PC-3 (cell line): ENCODE data around the gene FRMPD4.

Experiments used
- CTCF ChIP-seq: fragments of 300-600 bp; sonication (generic); conservative IDR thresholded peaks from 2 replicates; pipeline ENCODE4 v1.5.1; 2017; ENCODE audit warnings: antibody characterized with exemption, low read depth, mild to moderate bottlenecking, low read length
- EZH2 ChIP-seq: fragments of 300-600 bp; sonication (generic); IDR thresholded peaks from one replicate; pipeline ENCODE4 v1.6.1; 2017; ENCODE audit warnings: antibody characterized with exemption, mild to moderate bottlenecking, low read length; ENCODE audit not compliant: unreplicated experiment
- EZH2phosphoT487 ChIP-seq: fragments of 300-600 bp; sonication (generic); IDR thresholded peaks from 2 replicates; pipeline ENCODE4 v1.6.1; 2018; ENCODE audit warnings: mild to moderate bottlenecking, antibody characterized with exemption, low read length, borderline replicate concordance

- TF ChIP-seq EZH2phosphoT487 (no peak), CTCF (no peak), EZH2 (no peak)
These were observed 523.2 kb downstream of the FRMPD4 start for GRCh38 chrX:12661464-12661863.
